Activated CD4-positive, alpha-beta T cell treated with anti-CD3 and anti-CD28 coated beads for 1 hour (primary cell): Measurements from ENCODE around the gene ECE1.
"Not testable (repeated sequence)": the region's sequence is repeated elsewhere in the genome, so short reads cannot be mapped to it uniquely, and the experiment has no call there.

Experiments
- DNase-seq: peaks from one replicate; pipeline ENCODE4 v3.0.0-alpha.2; 2020

The ECE1 gene

GRCh38 chr1:21216835-21217811 lies 73.1 kb downstream of the ECE1 start:
- DNase-seq, result peak; percentile 47

- DNase-seq, result no peak
These were observed 78.1 kb downstream of the ECE1 start for GRCh38 chr1:21212126-21212525.

- not testable (repeated sequence) for DNase-seq
These were observed 82.0 kb downstream of the ECE1 start for GRCh38 chr1:21208137-21208700.

- DNase-seq, result no peak
These were observed 84.1 kb downstream of the ECE1 start for GRCh38 chr1:21206117-21206516.

GRCh38 chr1:21205416-21205815 lies 84.8 kb downstream of the ECE1 start:
- DNase-seq, result no peak

- no peak for DNase-seq
These were observed 88.6 kb downstream of the ECE1 start for GRCh38 chr1:21201650-21202049.

- DNase-seq, result not testable (repeated sequence)
These were observed 89.0 kb downstream of the ECE1 start for GRCh38 chr1:21201238-21201637.

GRCh38 chr1:21200767-21201166 lies 89.5 kb downstream of the ECE1 start:
- no peak for DNase-seq

- DNase-seq, result no peak
These were observed 91.3 kb downstream of the ECE1 start for GRCh38 chr1:21198929-21199328.

- no peak for DNase-seq
These were observed 97.4 kb downstream of the ECE1 start for GRCh38 chr1:21192871-21193270.

- no peak for DNase-seq
These were observed 98.0 kb downstream of the ECE1 start for GRCh38 chr1:21192284-21192683.

- not testable (repeated sequence) for DNase-seq
These were observed 99.5 kb downstream of the ECE1 start for GRCh38 chr1:21190771-21191170.

GRCh38 chr1:21189906-21190500 lies 100.3 kb downstream of the ECE1 start:
- no peak for DNase-seq

- no peak for DNase-seq
These were observed 100.8 kb downstream of the ECE1 start for GRCh38 chr1:21189421-21189820.

- DNase-seq, result no peak
These were observed 102.0 kb downstream of the ECE1 start for GRCh38 chr1:21188235-21188634.

- DNase-seq, result no peak
These were observed 105.0 kb downstream of the ECE1 start for GRCh38 chr1:21185221-21185731.

GRCh38 chr1:21184276-21184675 lies 106.0 kb downstream of the ECE1 start:
- DNase-seq, result no peak

GRCh38 chr1:21182181-21182731 lies 108.0 kb downstream of the ECE1 start:
- no peak for DNase-seq

GRCh38 chr1:21178271-21178670 lies 112.0 kb downstream of the ECE1 start:
- DNase-seq, result not testable (repeated sequence)

- peak; percentile 96 for DNase-seq
These were observed 113.4 kb downstream of the ECE1 start, which contains the start of gene EIF4G3 for GRCh38 chr1:21176586-21177555. TSS of gene EIF4G3 (minus strand) at chr1:21176897. CDS start at chr1:21002742, 174,155 bp downstream.

- DNase-seq, result peak; percentile 27
These were observed 114.3 kb downstream of the ECE1 start for GRCh38 chr1:21175670-21176581.
